Ovary (tissue), 3 donors: ENCODE results near the gene RBMS1.

Experiments
- CTCF ChIP-seq, 3 donors: fragments of 450-650 bp in 2 of 3; fragments of 200-600 bp in 1 of 3; IDR thresholded peaks; one replicate each; pipeline versions ENCODE4 v1.5.1 to v1.8.0; 2016 to 2022; ENCODE audit warnings: antibody characterized with exemption in 3 of 3, mild to moderate bottlenecking in 1 of 3
- EP300 ChIP-seq: sonication (generic); formaldehyde crosslinking; IDR thresholded peaks from one replicate; pipeline ENCODE4 v1.6.1; 2017; ENCODE audit warnings: antibody characterized with exemption
- POLR2A ChIP-seq: fragments of 450-650 bp; IDR thresholded peaks from one replicate; pipeline ENCODE4 v1.6.1; 2017; ENCODE audit warnings: antibody characterized with exemption, mild to moderate bottlenecking, moderate library complexity
- donor health status: DM: no; HTN: no; CAD: no.

- TF ChIP-seq POLR2A (no peak), CTCF (IDR thresholded peaks at IDR 0.05) (no peak), EP300 (no peak)
Measured at GRCh38 chr2:160358046-160358445, 135.6 kb downstream of the RBMS1 start.
